SIG-M5 (cell line): ENCODE results near the gene ADARB2.

Source experiments
- DNase-seq: peaks from one replicate; lab custom pipeline; 2025; lab: John Stamatoyannopoulos, UW

ADARB2 gene

DNA sequence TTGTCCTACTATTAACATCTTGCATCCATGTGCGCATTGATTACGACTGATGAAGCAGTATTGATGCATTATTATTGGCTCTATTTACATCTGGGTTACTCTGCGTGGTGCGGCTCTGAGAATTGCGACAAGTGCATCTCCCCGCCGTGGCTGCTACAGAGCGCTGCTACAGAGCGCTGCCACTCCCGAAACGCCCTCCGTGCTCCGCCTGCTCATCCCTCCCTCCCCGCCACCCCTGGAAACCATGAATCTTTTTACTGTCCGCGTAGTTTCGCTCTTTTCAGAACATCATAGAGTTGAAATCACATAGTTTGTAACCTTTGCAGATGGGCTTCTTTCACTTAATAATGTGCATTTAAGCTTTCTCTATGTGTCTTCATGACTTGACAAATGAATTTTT is 74.1 kb downstream of the ADARB2 start:
- no peak for DNase-seq

DNA sequence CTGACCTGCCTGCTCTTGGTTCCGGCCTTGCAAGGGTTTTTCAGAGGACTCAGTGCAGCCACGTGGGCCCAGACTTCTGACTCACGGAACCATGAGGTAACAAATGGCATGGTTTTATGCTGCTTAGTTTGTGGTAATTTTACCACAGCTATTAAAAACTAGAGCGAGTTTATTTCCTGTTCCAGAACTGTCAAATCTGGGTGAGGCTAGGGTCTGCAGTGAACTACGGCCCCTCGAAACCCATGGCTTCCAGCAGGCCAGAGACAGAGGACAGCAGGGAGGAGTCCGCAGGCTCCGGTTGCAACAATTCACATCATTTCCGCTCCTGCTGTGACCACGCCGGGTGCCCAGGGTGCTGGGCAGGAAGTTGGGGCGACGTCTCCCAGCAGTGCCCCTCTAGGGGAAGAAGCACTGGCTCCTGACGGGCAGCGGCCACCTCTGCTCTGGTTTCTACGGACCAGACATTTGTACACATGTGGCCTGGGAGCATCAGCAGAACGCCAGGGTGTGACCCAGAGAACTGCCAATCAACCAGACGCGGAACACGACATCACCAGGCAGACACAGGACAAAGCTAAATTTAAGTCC is 74.8 kb downstream of the ADARB2 start:
- DNase-seq = no peak

DNA sequence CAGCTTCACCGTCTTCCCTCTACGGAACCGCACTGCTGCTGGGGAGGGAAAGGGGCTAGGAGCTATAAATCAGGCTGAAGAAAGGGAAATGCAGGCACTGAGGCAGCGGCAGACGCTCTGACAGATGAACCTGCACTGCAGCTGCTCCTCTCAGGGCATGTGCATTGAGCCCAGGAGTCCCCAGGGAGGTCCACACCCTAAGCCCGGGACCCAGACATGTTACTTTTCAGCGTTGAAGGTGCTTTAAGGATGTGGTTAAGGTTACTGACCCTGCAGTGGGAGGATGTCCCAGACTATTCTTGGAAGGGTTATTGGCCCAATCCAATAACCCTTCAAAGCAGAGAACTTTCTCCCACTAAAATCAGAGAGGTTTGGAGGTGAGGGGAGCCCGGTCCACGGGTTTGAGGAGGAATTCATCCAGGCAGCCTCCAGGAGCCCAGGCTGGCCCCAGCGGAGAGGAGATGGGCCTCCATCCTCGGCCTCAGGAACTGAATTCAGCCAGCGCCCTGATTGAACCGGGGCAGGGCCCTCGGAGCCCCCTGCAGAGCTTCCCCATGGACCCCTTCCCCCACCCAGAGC is 75.4 kb downstream of the ADARB2 start:
- DNase-seq = no peak

GRCh38 chr10:1661416-1661815 is 75.9 kb downstream of the ADARB2 start:
- no peak for DNase-seq

GRCh38 chr10:1660815-1661214 is 76.5 kb downstream of the ADARB2 start:
- no peak for DNase-seq

- no peak for DNase-seq
These were observed 76.9 kb downstream of the ADARB2 start for GRCh38 chr10:1660386-1660785.

DNA sequence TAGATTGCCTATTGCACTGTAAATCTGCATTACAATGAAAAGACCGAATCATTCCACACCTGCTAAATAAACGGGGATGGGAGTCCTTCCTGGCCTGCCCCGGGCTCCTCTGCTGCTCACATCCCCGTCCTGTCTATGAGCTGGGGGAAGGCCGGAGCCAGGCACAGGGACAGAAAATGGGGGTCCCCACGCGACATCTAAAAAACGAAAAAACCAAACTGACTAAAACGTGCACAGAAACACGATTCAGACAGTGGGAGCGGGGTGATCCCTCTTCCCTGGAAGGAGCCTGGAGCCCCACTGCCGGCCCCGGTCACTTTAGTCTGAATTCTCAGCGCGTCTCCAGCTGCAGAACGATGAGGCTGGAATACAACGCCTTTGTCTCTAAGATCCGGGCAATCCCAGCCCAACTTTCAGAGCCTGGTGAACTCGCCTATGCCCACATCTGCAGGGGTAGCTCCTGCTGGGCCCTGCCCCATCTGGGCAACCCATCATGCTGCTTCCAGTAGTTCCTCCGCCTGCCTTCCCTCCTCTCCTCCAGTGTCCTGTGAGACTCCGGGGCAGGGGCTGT is 78.0 kb downstream of the ADARB2 start:
- DNase-seq = no peak

GRCh38 chr10:1658658-1659057 is 78.7 kb downstream of the ADARB2 start:
- no peak for DNase-seq

DNA sequence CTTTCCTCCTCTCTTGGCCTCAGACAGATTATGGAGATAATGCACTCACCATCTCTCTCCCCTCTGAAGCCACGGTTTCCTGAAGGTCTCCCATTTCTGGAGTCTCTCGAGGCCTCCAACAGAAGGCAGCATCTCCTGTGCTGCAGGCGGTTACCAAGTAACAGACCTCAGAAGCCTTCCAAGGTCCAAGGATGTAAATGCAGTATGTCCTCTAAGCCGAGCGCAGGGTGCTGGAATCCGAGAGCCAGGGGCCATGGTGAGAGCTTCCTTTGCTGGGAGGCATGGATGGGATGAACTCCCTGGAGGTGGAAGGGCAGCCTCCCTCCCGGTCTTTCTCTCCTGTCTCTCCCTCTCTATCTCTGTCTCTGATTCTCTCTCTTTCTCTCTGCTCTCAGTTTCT is 79.8 kb downstream of the ADARB2 start:
- no peak for DNase-seq

- DNase-seq = no peak
These were observed 82.0 kb downstream of the ADARB2 start for GRCh38 chr10:1655367-1655766.

DNA sequence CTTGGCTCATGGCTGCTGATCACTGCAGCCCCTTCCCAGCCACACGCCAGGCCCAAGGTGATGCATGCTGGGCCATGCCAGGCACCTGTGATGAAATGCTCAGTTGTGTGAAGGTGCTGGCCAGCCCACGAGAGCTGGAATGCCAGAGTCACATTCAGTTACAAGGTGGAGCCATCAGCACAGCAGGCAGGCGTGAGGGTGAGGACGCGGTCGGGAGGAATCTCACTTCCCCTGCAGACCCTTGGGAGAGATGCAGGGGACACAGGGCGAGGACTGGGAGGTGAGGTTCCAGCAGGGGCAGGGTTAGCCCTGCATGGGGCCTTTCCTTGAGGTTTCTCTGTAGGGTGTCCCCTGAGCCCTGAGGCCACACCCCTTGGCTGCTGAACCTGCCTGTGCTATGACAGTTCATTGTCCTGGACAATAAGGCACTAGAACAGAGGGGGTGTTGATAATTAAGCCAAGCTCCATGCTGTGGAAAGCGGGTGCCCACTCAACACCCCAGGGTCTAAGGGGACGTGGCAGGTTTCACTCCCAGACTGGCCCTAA is 82.4 kb downstream of the ADARB2 start:
- DNase-seq = no peak

DNA sequence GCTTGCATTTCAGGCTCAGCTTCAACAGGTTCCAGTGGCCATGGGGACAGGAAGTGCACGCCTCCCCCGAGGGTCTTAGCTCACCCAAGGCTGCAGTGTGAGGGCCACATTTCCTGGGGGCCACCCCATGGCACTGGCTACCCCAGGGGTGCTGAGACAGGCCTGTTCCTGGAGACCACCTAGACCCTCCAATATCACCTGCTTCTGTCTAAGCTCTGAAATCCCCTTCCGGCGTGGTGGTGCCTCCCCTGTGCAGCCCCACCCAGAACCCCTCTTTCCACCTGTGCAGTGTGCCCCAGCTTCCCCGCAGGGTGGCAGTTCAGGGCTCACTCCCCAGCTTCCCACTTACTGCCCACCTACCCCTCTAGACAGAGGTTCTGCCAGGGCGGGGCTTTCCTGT is 83.1 kb downstream of the ADARB2 start:
- DNase-seq = no peak

GRCh38 chr10:1653321-1653720 is 84.0 kb downstream of the ADARB2 start:
- DNase-seq = no peak

DNA sequence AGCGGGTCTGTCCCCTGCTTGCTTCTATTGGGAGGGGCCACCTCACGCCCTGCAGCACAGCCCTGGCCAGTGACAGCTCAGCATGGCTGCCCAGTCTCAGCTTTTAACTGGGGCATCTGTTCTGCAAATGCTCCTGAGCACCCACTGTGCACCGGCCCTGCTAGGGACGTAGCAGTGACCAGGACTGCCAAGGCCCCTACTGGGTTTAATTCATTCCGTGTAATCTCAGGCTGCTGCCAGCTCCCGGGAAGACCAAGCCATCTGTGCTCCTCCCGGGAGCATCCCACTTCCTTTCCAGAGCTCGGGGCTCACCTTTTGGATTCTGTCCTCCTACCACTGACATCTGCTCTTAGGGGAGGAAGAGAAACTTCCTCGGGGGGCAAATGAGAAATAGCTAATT is 85.2 kb downstream of the ADARB2 start:
- DNase-seq = no peak

DNA sequence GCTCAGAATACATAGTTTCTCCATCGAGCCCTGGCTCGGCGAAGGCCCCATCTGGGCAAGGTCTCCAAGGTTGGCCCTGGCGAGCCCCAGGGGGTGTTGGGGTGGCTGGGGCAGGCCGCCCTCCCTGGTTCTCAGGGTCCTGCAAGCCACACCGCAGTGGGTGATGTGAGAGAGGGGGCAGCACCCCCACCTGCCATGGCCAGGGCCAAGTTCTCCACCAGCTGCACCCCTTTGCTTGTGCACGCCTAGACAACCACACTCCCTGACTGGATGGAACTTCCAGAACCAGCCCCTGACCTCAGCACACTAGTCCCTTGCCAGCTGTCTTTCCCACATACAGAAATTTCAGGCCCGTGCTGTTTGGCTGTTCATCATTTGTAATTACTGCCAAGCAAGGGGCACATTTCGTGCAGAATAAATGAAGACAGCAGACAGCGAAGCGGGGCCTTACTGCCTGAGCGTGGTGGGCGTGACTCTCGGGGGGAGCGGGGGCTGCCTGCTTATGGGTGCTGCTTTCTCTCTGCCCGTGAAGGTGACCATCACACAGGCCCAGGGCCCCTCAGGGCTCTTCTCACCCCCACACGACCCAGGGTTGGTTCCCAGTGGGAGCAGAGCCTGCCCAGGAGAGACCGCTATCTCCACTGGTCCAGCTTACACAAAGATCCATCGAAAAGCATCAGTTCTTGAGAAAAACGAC is 85.9 kb downstream of the ADARB2 start:
- no peak for DNase-seq

DNA sequence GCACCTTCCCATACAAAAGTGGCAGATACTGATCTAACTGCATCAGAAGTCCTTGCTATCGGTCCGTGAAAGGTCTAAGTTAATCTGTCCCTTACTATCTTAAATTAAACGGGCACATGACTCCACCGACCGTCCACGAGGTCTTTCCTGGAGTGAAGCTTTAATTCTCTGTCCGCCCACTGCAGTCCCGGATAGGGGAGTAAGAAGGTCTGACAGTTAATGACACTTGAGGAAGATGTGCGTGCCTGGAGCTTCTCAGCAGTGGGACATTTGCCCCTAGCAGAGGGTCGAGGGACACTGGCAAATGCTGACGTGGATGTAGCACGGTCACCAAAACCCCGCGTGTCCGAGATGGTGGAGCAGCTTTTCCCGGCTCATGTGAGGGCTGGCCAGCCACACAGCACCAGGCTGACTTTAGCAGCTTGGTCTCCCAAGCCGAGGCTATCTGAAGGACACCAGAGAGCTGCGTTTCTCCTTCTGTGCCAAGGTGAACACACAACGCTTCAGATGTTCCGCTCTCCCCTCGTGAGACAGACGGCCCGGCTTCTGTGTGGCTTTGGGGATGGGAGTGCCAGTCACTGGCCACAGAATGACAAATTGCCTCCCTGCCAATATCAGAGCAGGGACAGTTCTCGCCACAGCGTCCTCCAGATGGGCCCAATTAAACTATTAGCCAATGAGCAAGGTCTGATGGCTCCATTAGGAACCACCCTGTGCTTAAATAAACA is 86.6 kb downstream of the ADARB2 start:
- no peak for DNase-seq

GRCh38 chr10:1648648-1649047 is 88.7 kb downstream of the ADARB2 start:
- no peak for DNase-seq

GRCh38 chr10:1646332-1646731 is 91.0 kb downstream of the ADARB2 start:
- no peak for DNase-seq

DNA sequence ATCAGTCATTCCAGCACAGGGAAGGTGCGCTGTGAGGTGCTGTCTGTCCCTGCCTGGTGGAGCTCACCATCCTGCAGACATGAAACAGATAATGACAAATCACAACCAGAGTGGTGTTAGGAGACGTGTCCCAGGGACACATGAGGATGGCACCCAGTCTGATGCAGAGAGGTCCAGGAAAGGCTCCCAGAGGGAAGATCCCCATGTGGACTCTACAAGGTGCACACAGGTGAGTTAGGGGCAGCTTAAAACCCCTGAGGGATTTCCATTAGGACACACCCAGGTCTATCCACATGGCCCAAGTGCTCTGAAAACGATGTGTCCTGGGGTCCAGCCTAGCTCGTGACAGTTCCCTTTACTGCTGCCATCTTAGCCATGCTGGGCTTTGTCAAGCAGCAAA is 91.4 kb downstream of the ADARB2 start:
- no peak for DNase-seq

DNA sequence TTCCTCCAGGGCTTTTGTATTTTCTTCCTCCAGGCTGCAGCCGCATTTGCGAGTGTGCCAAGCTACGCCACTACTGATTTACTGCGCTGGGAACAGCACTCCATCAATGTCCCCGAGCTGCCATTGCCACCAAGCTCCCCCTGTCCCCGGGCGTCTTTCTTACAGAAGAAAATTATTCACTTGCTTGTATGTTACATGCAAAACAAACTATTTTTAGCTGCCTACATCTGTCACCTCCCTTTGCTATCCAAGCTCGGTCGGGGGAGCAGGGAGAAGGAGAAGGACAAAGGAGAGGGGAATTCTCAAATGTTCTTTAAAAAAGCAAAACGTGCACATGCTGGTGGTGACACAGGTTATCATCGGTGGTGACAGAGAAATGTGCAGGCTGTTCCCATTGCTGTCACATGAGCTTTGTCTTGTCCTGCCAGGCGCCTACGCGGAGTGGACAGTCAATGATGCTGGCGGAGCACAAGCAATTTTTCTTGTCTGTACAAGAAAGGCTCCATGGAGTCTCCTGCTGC is 93.1 kb downstream of the ADARB2 start:
- DNase-seq = no peak

DNA sequence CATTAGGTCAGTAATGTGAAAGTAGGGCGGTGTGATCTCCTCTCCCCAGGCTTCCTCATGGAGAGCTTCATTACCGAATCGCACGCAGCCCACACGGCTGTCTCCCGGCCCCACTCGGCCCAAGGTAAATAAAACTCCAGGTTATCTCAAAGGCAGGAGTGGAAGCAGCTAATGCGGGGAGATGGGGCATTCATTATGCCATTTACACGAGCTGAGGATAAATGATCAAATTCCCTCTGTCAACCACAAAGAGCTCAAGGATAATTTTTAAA is 93.5 kb downstream of the ADARB2 start:
- no peak for DNase-seq

GRCh38 chr10:1643161-1643907 is 94.0 kb downstream of the ADARB2 start:
- no peak for DNase-seq
